Endothelial cell (in vitro differentiated cells): ENCODE results near the gene IGFBPL1. TPM values are rescaled to one million over a fixed set of nuclear protein-coding genes. Genes with fewer than 3 reads are reported as not detected.
A peak's percentile ranks its signal among the peaks of the same experiment; 100 is the strongest.

Experiments used
- DNase-seq: peaks from one replicate; pipeline ENCODE4 v3.0.0; 2021; ENCODE audit warnings: low spot score
- H3K27ac Mint-ChIP-seq: one replicate; pipeline ENCODE4 v1.8.0; 2021; ENCODE audit warnings: mixed read lengths, inconsistent platforms; ENCODE audit not compliant: unreplicated experiment
- H3K27me3 Mint-ChIP-seq: one replicate; pipeline ENCODE4 v1.8.0; 2021; ENCODE audit warnings: mild to moderate bottlenecking, moderate library complexity, mixed read lengths, inconsistent platforms; ENCODE audit not compliant: unreplicated experiment
- H3K36me3 Mint-ChIP-seq: one replicate; pipeline ENCODE4 v1.8.0; 2021; ENCODE audit warnings: mild to moderate bottlenecking, low read depth, mixed read lengths, inconsistent platforms; ENCODE audit not compliant: unreplicated experiment
- H3K4me1 Mint-ChIP-seq: one replicate; pipeline ENCODE4 v1.8.0; 2021; ENCODE audit warnings: mild to moderate bottlenecking, mixed read lengths, inconsistent platforms; ENCODE audit not compliant: unreplicated experiment
- H3K4me3 Mint-ChIP-seq: one replicate; pipeline ENCODE4 v1.8.0; 2021; ENCODE audit warnings: mild to moderate bottlenecking, mixed read lengths, inconsistent platforms; ENCODE audit not compliant: unreplicated experiment
- H3K9me3 Mint-ChIP-seq: one replicate; pipeline ENCODE4 v1.8.0; 2021; ENCODE audit warnings: mixed read lengths, inconsistent platforms; ENCODE audit not compliant: unreplicated experiment
- CTCF ChIP-seq: fragments of 200-600 bp; sonication (generic); IDR thresholded peaks from one replicate; pipeline ENCODE4 v1.5.0; 2021; ENCODE audit warnings: antibody characterized with exemption; ENCODE audit not compliant: unreplicated experiment
- total RNA-seq: library from RNA; stranded (reverse); fragmentation: NEBNext Ultra II Directional; extraction: Animal tissue kit (Norgen Biotek cat#: 25700); gene quantifications from one replicate; pipeline ENCODE4 v1.2.1, GENCODE V29; 2021; ENCODE audit not compliant: unreplicated experiment

The IGFBPL1 gene
- total RNA-seq, 1 donor from 2014 or later: 9.1 TPM

- Mint-ChIP-seq H3K9me3 (peaks cover 12% of the 10 kb centered on the region), H3K27ac (no peak overlapping the region), H3K4me3 (no peak overlapping the region), H3K27me3 (peaks cover 10% of the 10 kb centered on the region), H3K36me3 (peaks cover 8% of the 10 kb centered on the region), H3K4me1 (peaks cover 5% of the 10 kb centered on the region)
- TF ChIP-seq CTCF: no peak
- DNase-seq: no peak
These were observed 38.4 kb downstream of the IGFBPL1 start for GRCh38 chr9:38385896-38386295.

GRCh38 chr9:38384990-38385848 is 39.0 kb downstream of the IGFBPL1 start:
- peaks cover 10% of the 10 kb centered on the region for H3K27me3 Mint-ChIP-seq

GRCh38 chr9:38382141-38382540 is 42.1 kb downstream of the IGFBPL1 start:
- H3K27ac Mint-ChIP-seq: no peak overlapping the region
- peaks cover 8% of the 10 kb centered on the region for H3K36me3 Mint-ChIP-seq
- H3K9me3 Mint-ChIP-seq: peaks cover 12% of the 10 kb centered on the region
- no peak for TF ChIP-seq CTCF
- peaks cover 8% of the 10 kb centered on the region for H3K27me3 Mint-ChIP-seq
- H3K4me1 Mint-ChIP-seq: peaks cover 8% of the 10 kb centered on the region
- no peak overlapping the region for H3K4me3 Mint-ChIP-seq
- no peak for DNase-seq

More at GRCh38 chr9:38384990-38385848, 39.0 kb downstream of the IGFBPL1 start:
- Mint-ChIP-seq H3K36me3 (peaks cover 8% of the 10 kb centered on the region), H3K27ac (no peak overlapping the region), H3K4me3 (peak overlapping the region; percentile 27), H3K9me3 (peaks cover 12% of the 10 kb centered on the region), H3K4me1 (peaks cover 8% of the 10 kb centered on the region)
- no peak for DNase-seq
- TF ChIP-seq CTCF: no peak

- Mint-ChIP-seq H3K9me3 (peaks cover 12% of the 10 kb centered on the region), H3K4me3 (no peak overlapping the region), H3K27me3 (peaks cover 8% of the 10 kb centered on the region), H3K36me3 (peaks cover 8% of the 10 kb centered on the region), H3K4me1 (peaks cover 8% of the 10 kb centered on the region), H3K27ac (no peak overlapping the region)
- DNase-seq: no peak
- TF ChIP-seq CTCF: no peak
These were observed 43.3 kb downstream of the IGFBPL1 start for GRCh38 chr9:38380872-38381534.
